HCT116 (cell line): ENCODE data around the gene CXADR.

Experiments used
- CTCF ChIP-seq, 3 experiments: fragments of 200-600 bp in 1 of 3; sonication (generic) in 1 of 3; IDR thresholded peaks in 2 of 3; conservative IDR thresholded peaks in 1 of 3; 2 replicates each; pipeline ENCODE4 v1.5.1; 2012 to 2017; ENCODE audit warnings: low read depth in 2 of 3, low read length in 2 of 3, antibody characterized with exemption in 1 of 3, borderline replicate concordance in 1 of 3, control low read depth in 1 of 3, mild to moderate bottlenecking in 1 of 3, mixed read lengths in 1 of 3, mixed run types in 1 of 3, moderate library complexity in 1 of 3; ENCODE audit not compliant: insufficient read depth in 1 of 3
- MAX ChIP-seq: IDR thresholded peaks from 2 replicates; pipeline ENCODE4 v1.6.1; 2012

- TF ChIP-seq CTCF (IDR thresholded peaks at IDR 0.05 in 2 of 3, conservative IDR thresholded peaks at IDR 0.05 in 1 of 3; ENCODE audit: borderline replicate concordance in 1 of 3, insufficient read depth in 1 of 3, low read depth in 2 of 3, low read length in 2 of 3) (no peak), MAX (no peak)
These were observed 104.0 kb downstream of the CXADR start for GRCh38 chr21:17616831-17617230.
